Hematopoietic multipotent progenitor cell treated with erythropoietin and hydrocortisone succinate and interleukin-3 and kit ligand, for 17 days (in vitro differentiated cells): ENCODE results near the gene PIGP.
"Not testable (repeated sequence)": the region's sequence is repeated elsewhere in the genome, so short reads cannot be mapped to it uniquely, and the experiment has no call there.

Source experiments
- DNase-seq: peaks from one replicate; pipeline ENCODE4 v3.0.0-alpha.2; 2015; ENCODE audit warnings: low spot score

The PIGP gene

GRCh38 chr21:37075214-37075770 is 2.4 kb upstream of the PIGP start:
- DNase-seq: no peak

GRCh38 chr21:37074546-37074945 is 1.7 kb upstream of the PIGP start:
- no peak for DNase-seq

- no peak for DNase-seq
These were observed 1.3 kb upstream of the PIGP start for GRCh38 chr21:37074197-37074510.

- DNase-seq: no peak
These were observed 736 bp upstream of the PIGP start for GRCh38 chr21:37073417-37074196.

DNA sequence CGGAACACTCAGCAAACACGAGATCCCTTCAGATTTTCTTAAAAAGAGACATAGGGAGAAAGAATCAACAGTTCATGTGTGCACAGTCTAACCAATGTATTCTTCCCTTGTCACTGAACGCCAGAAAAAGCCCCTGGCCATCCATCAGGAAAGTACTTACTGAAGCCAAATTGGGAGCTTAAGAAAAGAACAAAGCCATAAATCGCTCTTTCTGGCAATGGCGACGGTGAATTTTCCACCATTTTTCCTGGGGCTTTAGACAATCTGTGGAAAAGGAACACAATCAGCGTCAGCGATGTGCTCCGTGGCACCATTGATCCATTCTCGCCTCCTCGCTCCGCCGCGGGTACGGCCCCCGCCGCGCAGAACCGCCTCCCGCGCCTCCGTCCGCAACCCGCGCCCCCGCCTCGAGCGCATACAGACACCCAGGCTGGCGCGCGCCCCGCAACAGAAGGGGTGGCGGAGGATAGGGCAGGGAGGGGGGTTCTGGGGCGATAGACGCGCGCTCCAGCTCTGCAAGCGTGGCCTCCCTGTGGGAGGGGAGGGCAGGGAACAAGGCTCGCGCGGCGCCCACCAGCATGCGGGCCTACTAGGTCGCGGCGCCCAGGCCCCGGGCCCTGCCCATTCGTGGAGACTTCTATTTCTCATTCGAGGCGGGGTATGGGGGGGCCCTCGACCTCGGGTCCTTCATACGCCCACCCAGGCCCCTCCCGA is 440 bp downstream of the PIGP start:
- no peak for DNase-seq

GRCh38 chr21:37071561-37072273 is 1.2 kb downstream of the PIGP start:
- DNase-seq: no peak

DNA sequence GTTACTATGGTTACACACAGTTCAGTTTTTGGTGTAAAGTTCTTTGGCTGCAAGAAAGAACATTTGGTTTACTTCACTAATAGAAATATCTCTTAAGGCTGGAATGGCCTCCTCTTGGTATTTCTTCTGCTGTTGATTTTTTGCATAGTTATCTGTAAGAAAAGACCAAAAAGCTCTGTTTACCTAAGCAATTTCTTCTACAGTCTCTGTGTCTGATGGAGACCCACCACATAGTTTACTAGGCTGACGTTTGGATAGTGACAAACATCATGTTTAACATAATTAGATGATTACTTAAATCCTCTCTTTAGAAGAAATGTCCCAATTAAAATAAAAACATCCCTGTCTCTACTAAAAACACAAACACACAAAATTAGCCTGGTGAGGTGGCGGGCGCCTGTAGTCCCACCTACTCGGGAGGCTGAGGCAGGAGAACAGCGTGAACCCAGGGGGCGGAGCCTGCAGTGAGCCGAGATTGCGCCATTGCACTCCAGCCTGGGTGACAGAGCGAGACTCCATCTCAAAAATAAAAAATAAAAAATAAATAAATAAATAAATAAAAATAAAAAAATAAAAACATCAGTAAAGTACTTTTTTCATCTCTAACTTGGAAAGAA is 7.2 kb downstream of the PIGP start:
- no peak for DNase-seq

- DNase-seq: no peak
These were observed 8.0 kb downstream of the PIGP start for GRCh38 chr21:37064841-37065240.

DNA sequence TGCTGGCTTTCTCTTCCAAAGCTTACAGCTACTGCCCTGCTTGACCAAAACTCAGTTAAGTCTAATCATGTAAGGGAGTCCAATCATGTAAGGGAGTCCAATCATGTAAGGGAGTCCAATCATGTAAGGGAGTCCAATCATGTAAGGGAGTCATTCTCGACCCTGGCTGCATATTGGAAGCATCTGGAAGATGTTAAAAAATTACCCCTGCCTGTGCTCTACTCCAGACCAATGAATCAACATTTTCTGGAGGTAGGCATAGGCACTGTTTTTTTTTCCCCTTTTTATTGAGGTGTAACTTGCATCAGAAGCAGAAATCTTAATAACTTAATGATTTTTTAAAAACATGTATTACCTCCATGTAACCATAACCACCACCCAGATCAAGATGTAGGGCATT is 9.4 kb downstream of the PIGP start:
- DNase-seq: no peak

DNA sequence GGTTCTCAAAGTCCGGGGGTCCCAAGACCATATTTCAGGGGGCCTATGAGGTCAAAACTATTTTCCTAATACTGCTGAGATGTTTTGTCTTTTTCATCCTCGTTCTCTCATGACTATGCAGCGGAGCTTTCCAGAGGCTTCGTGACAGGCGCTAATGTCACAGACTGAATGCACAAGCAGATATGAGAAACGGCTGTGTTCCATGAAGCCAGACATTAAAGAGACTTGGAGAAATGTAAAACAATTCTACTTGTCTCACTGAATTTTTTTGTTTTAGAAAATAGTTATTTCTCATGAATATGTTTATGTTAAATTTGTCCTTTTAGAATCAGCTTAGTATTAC is 10.3 kb downstream of the PIGP start:
- no peak for DNase-seq

DNA sequence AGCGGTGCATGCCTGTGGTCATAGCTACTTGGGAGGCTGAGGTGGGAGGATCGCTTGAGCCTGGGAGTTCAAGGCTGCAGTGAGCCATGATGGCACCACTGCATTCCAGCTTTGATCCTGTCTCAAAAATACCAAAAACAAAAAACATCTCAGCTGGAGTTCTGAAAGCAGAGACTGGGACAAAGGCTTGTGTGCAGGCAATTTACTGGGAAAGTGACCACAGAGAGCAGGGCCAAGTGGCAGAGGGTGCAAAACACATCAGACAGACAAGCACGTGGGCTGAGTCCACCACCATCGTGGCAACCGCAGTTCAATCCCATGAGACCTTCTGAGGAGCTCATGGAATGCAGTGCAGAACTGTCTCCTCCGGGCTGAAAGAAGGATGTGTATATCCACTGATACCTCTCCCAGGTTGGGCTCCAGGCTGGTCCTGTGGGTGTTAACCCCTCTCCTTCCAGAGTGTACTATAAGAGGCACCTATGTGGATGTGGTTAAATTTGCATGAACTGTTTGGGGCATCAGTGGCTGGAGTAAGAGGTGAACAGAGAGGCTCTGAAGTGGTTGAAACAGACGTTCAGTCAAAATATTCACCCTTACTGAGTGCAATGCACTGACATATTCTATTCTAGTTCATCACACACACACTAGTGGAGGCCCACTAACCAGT is 10.8 kb downstream of the PIGP start:
- no peak for DNase-seq

- DNase-seq: no peak
These were observed 12.6 kb downstream of the PIGP start for GRCh38 chr21:37060296-37060695.

- DNase-seq: no peak
These were observed 13.7 kb downstream of the PIGP start for GRCh38 chr21:37059181-37059580.

DNA sequence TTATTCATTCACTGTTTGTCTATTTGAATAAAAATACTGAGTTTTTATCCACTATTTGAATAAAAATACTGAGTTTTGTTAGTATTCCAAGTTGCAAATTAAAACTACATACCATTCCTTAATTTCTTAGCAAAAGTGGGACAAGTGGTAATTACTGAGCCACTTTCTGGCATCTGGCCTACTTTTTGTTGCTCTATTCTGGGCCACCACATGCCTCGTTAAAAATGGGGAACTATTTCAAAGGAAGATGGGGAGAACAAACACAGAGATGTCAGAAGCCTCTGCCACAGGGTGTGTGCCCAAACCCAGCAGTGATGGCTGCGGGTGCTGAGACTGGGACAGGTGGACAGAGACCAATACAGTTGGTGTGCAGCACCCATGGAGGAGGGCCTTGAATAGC is 14.6 kb downstream of the PIGP start:
- no peak for DNase-seq

- DNase-seq: no peak
These were observed 15.3 kb downstream of the PIGP start for GRCh38 chr21:37057614-37058013.

GRCh38 chr21:37055271-37055855 is 17.5 kb downstream of the PIGP start:
- DNase-seq: no peak

DNA sequence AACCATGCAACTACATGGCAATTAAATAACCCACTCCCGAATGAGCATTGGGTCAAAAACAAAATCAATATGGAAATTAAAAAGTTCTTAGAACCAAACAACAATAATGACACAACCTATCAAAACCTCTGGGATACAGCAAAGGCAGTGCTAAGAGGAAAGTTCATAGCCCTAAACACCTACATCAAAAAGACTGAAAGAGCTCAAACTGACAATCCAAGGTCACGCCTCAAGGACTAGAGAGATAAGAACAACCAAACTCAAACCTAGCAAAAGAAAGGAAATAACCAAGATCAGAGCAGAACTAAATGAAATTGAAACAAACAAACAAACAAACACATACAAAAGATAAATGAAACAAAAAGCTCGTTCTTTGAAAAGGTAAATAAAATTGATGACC is 23.1 kb downstream of the PIGP start:
- not testable (repeated sequence) for DNase-seq

GRCh38 chr21:37047079-37047478 is 25.8 kb downstream of the PIGP start:
- DNase-seq: no peak

DNA sequence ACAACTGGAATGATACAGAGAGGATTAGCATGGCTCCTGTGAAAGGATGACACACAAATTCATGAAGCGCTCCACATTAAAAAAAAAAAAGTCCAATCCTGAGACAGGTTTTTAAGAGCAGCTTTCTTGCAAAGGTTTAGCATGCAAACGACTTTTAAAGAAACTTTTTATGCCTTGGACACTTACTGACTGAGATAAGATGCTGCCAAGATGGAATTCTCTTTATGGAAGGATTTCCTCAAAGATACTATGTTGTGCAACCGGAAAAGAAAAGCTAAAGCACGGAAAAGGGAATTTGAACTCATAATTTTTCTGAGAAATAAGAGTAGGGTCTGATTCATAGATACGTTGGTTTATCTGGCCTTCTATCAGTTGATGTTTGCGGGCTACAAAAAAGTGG is 27.3 kb downstream of the PIGP start:
- DNase-seq: no peak

DNA sequence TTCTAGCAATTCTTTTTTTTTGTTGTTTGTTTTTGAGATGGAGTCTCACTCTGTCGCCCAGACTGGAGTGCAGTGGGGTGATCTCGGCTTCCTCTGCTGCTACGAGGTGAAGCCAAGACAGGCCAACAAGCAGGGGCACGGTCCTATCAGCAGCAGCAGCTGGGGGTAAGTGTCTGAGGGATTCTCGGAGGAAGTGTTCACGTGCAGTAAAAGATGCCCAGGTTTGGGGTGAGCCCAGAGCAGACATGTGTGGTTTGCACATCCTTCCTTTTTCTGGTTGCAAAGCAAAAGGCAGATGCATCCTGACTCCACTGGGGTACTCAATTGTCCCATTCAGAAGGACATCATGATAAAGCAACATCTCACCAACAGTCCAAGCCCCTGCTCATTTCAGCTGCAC is 27.7 kb downstream of the PIGP start:
- DNase-seq: no peak

DNA sequence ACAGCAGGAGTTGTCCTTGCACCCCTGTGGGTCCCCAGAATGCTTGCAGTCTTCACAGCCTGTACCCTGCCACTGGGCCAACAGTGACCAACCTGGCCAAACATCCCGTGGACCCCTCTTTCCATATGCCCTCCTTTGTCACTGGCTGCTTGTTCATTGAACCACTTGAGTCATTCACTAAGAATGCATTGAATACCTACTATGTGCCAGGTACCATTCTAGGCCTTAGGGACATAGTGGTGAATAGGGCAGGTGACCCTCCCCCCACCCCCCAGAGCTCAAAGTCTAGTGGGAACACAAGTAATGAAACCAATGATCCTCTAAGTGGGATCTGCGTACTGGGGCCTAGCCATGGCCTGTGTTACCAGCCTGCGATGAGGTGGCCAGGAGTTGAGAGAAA is 28.2 kb downstream of the PIGP start:
- no peak for DNase-seq

GRCh38 chr21:37043818-37044217 is 29.1 kb downstream of the PIGP start:
- no peak for DNase-seq
